ENCODE results near the gene ERGIC1.
A peak's percentile ranks its signal among the peaks of the same experiment; 100 is the strongest.

Gene ERGIC1

GRCh38 chr5:172907657-172908056 lies 73.6 kb downstream of the ERGIC1 start:
- Mint-ChIP-seq H3K4me1 (ENCODE audit: low read depth in 2 of 2) (peaks cover 5% of the 10 kb centered on the region in 2 donors), H3K27me3 (no peaks in the 10 kb centered on the region), H3K27ac (peak overlapping the region; percentile 53 to 87), H3K4me3 (no peak overlapping the region), H3K9me3 (no peaks in the 10 kb centered on the region), H3K36me3 (ENCODE audit: insufficient read depth) (peaks cover 11% of the 10 kb centered on the region)
- ATAC-seq (replicated peaks), result no peak
- DNase-seq, result no peak

GRCh38 chr5:172908662-172909061 lies 74.6 kb downstream of the ERGIC1 start:
- Mint-ChIP-seq H3K9me3 (no peaks in the 10 kb centered on the region), H3K4me1 (ENCODE audit: low read depth in 2 of 2) (peaks cover 5% of the 10 kb centered on the region in 2 donors), H3K4me3 (no peak overlapping the region), H3K27me3 (no peaks in the 10 kb centered on the region), H3K27ac (peak overlapping the region in 1 of 2 donors; percentile 87), H3K36me3 (ENCODE audit: insufficient read depth) (peaks cover 13% of the 10 kb centered on the region)
- ATAC-seq (replicated peaks), result no peak
- DNase-seq, result no peak

GRCh38 chr5:172909931-172910502 lies 76.0 kb downstream of the ERGIC1 start:
- peak overlapping the region in 1 of 2 donors; percentile 44 for H3K27ac Mint-ChIP-seq
- no peaks in the 10 kb centered on the region for H3K27me3 Mint-ChIP-seq
- peaks cover 5% of the 10 kb centered on the region in 2 donors for H3K4me1 Mint-ChIP-seq (ENCODE audit: low read depth in 2 of 2)
- DNase-seq, result no peak
- peaks cover 16% of the 10 kb centered on the region for H3K36me3 Mint-ChIP-seq (ENCODE audit: insufficient read depth)
- H3K4me3 Mint-ChIP-seq, result no peak overlapping the region
- H3K9me3 Mint-ChIP-seq, result no peaks in the 10 kb centered on the region
- ATAC-seq (replicated peaks), result no peak

- Mint-ChIP-seq H3K9me3 (no peaks in the 10 kb centered on the region), H3K4me3 (no peak overlapping the region), H3K4me1 (ENCODE audit: low read depth in 2 of 2) (peaks cover 5 to 9% of the 10 kb centered on the region in 2 donors), H3K27ac (peak overlapping the region in 1 of 2 donors; percentile 20), H3K36me3 (ENCODE audit: insufficient read depth) (peaks cover 26% of the 10 kb centered on the region), H3K27me3 (no peaks in the 10 kb centered on the region)
- DNase-seq (no peak), ATAC-seq (replicated peaks) (peak; percentile 40)
Measured at GRCh38 chr5:172910828-172911627, 77.0 kb downstream of the ERGIC1 start.

- peak overlapping the region in 1 of 2 donors; percentile 20 for H3K27ac Mint-ChIP-seq
- H3K9me3 Mint-ChIP-seq, result no peaks in the 10 kb centered on the region
- no peak for ATAC-seq (replicated peaks)
- no peak overlapping the region for H3K4me3 Mint-ChIP-seq
- H3K4me1 Mint-ChIP-seq (ENCODE audit: low read depth in 2 of 2), result peaks cover 5 to 10% of the 10 kb centered on the region in 2 donors
- DNase-seq, result no peak
- peaks cover 30% of the 10 kb centered on the region for H3K36me3 Mint-ChIP-seq (ENCODE audit: insufficient read depth)
- H3K27me3 Mint-ChIP-seq, result no peaks in the 10 kb centered on the region
Measured at GRCh38 chr5:172911628-172911880, 77.5 kb downstream of the ERGIC1 start.

GRCh38 chr5:172911976-172912375 lies 77.9 kb downstream of the ERGIC1 start:
- no peak for DNase-seq
- no peak for ATAC-seq (replicated peaks)
- peak overlapping the region in 1 of 2 donors; percentile 20 for H3K27ac Mint-ChIP-seq
- H3K36me3 Mint-ChIP-seq (ENCODE audit: insufficient read depth), result peaks cover 33% of the 10 kb centered on the region
- no peak overlapping the region for H3K4me3 Mint-ChIP-seq
- no peaks in the 10 kb centered on the region for H3K9me3 Mint-ChIP-seq
- H3K27me3 Mint-ChIP-seq, result no peaks in the 10 kb centered on the region
- H3K4me1 Mint-ChIP-seq (ENCODE audit: low read depth in 2 of 2), result peaks cover 5 to 12% of the 10 kb centered on the region in 2 donors

- Mint-ChIP-seq H3K36me3 (ENCODE audit: insufficient read depth) (peaks cover 37% of the 10 kb centered on the region), H3K9me3 (no peaks in the 10 kb centered on the region), H3K4me1 (ENCODE audit: low read depth in 2 of 2) (peaks cover 5 to 17% of the 10 kb centered on the region in 2 donors), H3K27ac (no peak overlapping the region), H3K27me3 (no peaks in the 10 kb centered on the region), H3K4me3 (no peak overlapping the region)
- no peak for DNase-seq
- ATAC-seq (replicated peaks), result no peak
Measured at GRCh38 chr5:172913117-172913850, 79.2 kb downstream of the ERGIC1 start.

GRCh38 chr5:172915514-172915913 lies 81.5 kb downstream of the ERGIC1 start:
- H3K9me3 Mint-ChIP-seq, result no peaks in the 10 kb centered on the region
- peaks cover 40% of the 10 kb centered on the region for H3K36me3 Mint-ChIP-seq (ENCODE audit: insufficient read depth)
- DNase-seq (no peak), ATAC-seq (replicated peaks) (no peak)
- H3K27ac Mint-ChIP-seq, result peak overlapping the region in 1 of 2 donors; percentile 19
- no peaks in the 10 kb centered on the region for H3K27me3 Mint-ChIP-seq
- H3K4me3 Mint-ChIP-seq, result no peak overlapping the region
- peaks cover 5 to 23% of the 10 kb centered on the region in 2 donors for H3K4me1 Mint-ChIP-seq (ENCODE audit: low read depth in 2 of 2)

- peaks cover 5 to 23% of the 10 kb centered on the region in 2 donors for H3K4me1 Mint-ChIP-seq (ENCODE audit: low read depth in 2 of 2)
- peak overlapping the region; percentile 62 to 83 for H3K4me3 Mint-ChIP-seq
- DNase-seq, result peak; percentile 45 to 62 (median 61)
- peak; percentile 84 for ATAC-seq (replicated peaks)
- no peaks in the 10 kb centered on the region for H3K27me3 Mint-ChIP-seq
- peak overlapping the region; percentile 80 to 96 for H3K27ac Mint-ChIP-seq
- peaks cover 34% of the 10 kb centered on the region for H3K36me3 Mint-ChIP-seq (ENCODE audit: insufficient read depth)
- H3K9me3 Mint-ChIP-seq, result no peaks in the 10 kb centered on the region
Measured at GRCh38 chr5:172918421-172919371, 84.6 kb downstream of the ERGIC1 start.

GRCh38 chr5:172919525-172920446 lies 85.7 kb downstream of the ERGIC1 start:
- H3K4me1 Mint-ChIP-seq (ENCODE audit: low read depth in 2 of 2), result peaks cover 5 to 23% of the 10 kb centered on the region in 2 donors

GRCh38 chr5:172920447-172920849 lies 86.4 kb downstream of the ERGIC1 start:
- Mint-ChIP-seq H3K4me3 (no peak overlapping the region), H3K9me3 (no peaks in the 10 kb centered on the region), H3K27me3 (no peaks in the 10 kb centered on the region), H3K36me3 (ENCODE audit: insufficient read depth) (peaks cover 32% of the 10 kb centered on the region), H3K27ac (peak overlapping the region; percentile 57 to 96), H3K4me1 (ENCODE audit: low read depth in 2 of 2) (peaks cover 5 to 23% of the 10 kb centered on the region in 2 donors)
- ATAC-seq (replicated peaks) (no peak), DNase-seq (no peak)

More at GRCh38 chr5:172919525-172920446, 85.7 kb downstream of the ERGIC1 start:
- peaks cover 35% of the 10 kb centered on the region for H3K36me3 Mint-ChIP-seq (ENCODE audit: insufficient read depth)
- H3K27me3 Mint-ChIP-seq, result no peaks in the 10 kb centered on the region
- peak overlapping the region in 1 of 2 donors; percentile 83 for H3K4me3 Mint-ChIP-seq
- H3K9me3 Mint-ChIP-seq, result no peaks in the 10 kb centered on the region
- ATAC-seq (replicated peaks), result no peak
- peak overlapping the region; percentile 80 to 96 for H3K27ac Mint-ChIP-seq
- DNase-seq, result no peak

GRCh38 chr5:172920995-172921394 lies 86.9 kb downstream of the ERGIC1 start:
- H3K4me1 Mint-ChIP-seq (ENCODE audit: low read depth in 2 of 2), result peaks cover 5 to 20% of the 10 kb centered on the region in 2 donors
- H3K27me3 Mint-ChIP-seq, result no peaks in the 10 kb centered on the region
- H3K36me3 Mint-ChIP-seq (ENCODE audit: insufficient read depth), result peaks cover 27% of the 10 kb centered on the region
- ATAC-seq (replicated peaks), result no peak
- H3K9me3 Mint-ChIP-seq, result no peaks in the 10 kb centered on the region
- H3K4me3 Mint-ChIP-seq, result no peak overlapping the region
- H3K27ac Mint-ChIP-seq, result peak overlapping the region; percentile 57 to 96
- no peak for DNase-seq
